Loucy (cell line): ENCODE data around the gene SLC29A2.

ENCODE experiments used
- CTCF ChIP-seq: fragments of 200-600 bp; sonication (generic); conservative IDR thresholded peaks from 2 replicates; pipeline ENCODE4 v1.5.1; 2014; ENCODE audit warnings: mild to moderate bottlenecking, antibody characterized with exemption, low read length
- EZH2phosphoT487 ChIP-seq: fragments of 200-600 bp; IDR thresholded peaks from 2 replicates; pipeline ENCODE4 v1.6.1; 2018; ENCODE audit warnings: antibody characterized with exemption, mild to moderate bottlenecking, moderate library complexity, borderline replicate concordance

- TF ChIP-seq EZH2phosphoT487 (no peak), CTCF (no peak)
These were observed 53.0 kb downstream of the SLC29A2 start for GRCh38 chr11:66318600-66318970.
